ENCODE data around the gene KIAA1191. TPM values are rescaled to one million over a fixed set of nuclear protein-coding genes. Genes with fewer than 3 reads are reported as not detected.
"Not testable (repeated sequence)": the region's sequence is repeated elsewhere in the genome, so short reads cannot be mapped to it uniquely, and the experiment has no call there.

Gene KIAA1191
- total RNA-seq: 41.9 TPM

GRCh38 chr5:176361437-176362232 is at the start of gene KIAA1191:
Gene KIAA1191, minus strand, starts transcription at chr5:176361764. Its CDS starts 2,256 bp downstream, at chr5:176359508.
- peak; percentile 88 for DNase-seq

- DNase-seq: no peak
Observed at GRCh38 chr5:176410486-176411180, 49.1 kb upstream of the KIAA1191 start.

GRCh38 chr5:176409765-176410164 is 48.2 kb upstream of the KIAA1191 start:
- DNase-seq: no peak

- no peak for DNase-seq
Observed at GRCh38 chr5:176408590-176408989, 47.0 kb upstream of the KIAA1191 start.

GRCh38 chr5:176408252-176408573 is 46.6 kb upstream of the KIAA1191 start:
- DNase-seq: not testable (repeated sequence)

- no peak for DNase-seq
Observed at GRCh38 chr5:176407456-176408251, 46.1 kb upstream of the KIAA1191 start.

- DNase-seq: no peak
Observed at GRCh38 chr5:176406436-176407052, 45.0 kb upstream of the KIAA1191 start.

GRCh38 chr5:176405656-176406435 is 44.3 kb upstream of the KIAA1191 start:
- no peak for DNase-seq

GRCh38 chr5:176401281-176402205 is 40.0 kb upstream of the KIAA1191 start:
- DNase-seq: no peak

- DNase-seq: no peak
Observed at GRCh38 chr5:176400382-176401156, 39.0 kb upstream of the KIAA1191 start.

GRCh38 chr5:176397736-176398420 is 36.3 kb upstream of the KIAA1191 start:
- DNase-seq: no peak

GRCh38 chr5:176396330-176396729 is 34.8 kb upstream of the KIAA1191 start:
- DNase-seq: no peak

- DNase-seq: no peak
Observed at GRCh38 chr5:176394881-176395675, 33.5 kb upstream of the KIAA1191 start.

GRCh38 chr5:176394096-176394495 is 32.5 kb upstream of the KIAA1191 start:
- DNase-seq: no peak

- no peak for DNase-seq
Observed at GRCh38 chr5:176392526-176392925, 31.0 kb upstream of the KIAA1191 start.

- no peak for DNase-seq
Observed at GRCh38 chr5:176391999-176392398, 30.4 kb upstream of the KIAA1191 start.

- no peak for DNase-seq
Observed at GRCh38 chr5:176391479-176391878, 29.9 kb upstream of the KIAA1191 start.

Measured in skin of body (tissue), 2 donors.